Panc1 (cell line): ENCODE results near the gene FKBP14.

ENCODE experiments used
- CTCF ChIP-seq: fragments of 450-650 bp; IDR thresholded peaks from 2 replicates; pipeline ENCODE4 v1.5.1; 2017; ENCODE audit warnings: mild to moderate bottlenecking
- POLR2AphosphoS5 ChIP-seq: IDR thresholded peaks from 2 replicates; pipeline ENCODE4 v1.6.1; 2012; ENCODE audit warnings: mild to moderate bottlenecking, low read depth, low read length, moderate library complexity
- REST ChIP-seq, 2 experiments: IDR thresholded peaks; 2 replicates each; pipeline ENCODE4 v1.6.1; 2011 to 2012; ENCODE audit warnings: low read depth in 2 of 2, control low read depth in 1 of 2, low read length in 1 of 2, mild to moderate bottlenecking in 1 of 2, moderate library complexity in 1 of 2; ENCODE audit not compliant: insufficient read depth in 1 of 2
- SIN3A ChIP-seq: IDR thresholded peaks from 2 replicates; pipeline ENCODE4 v1.6.1; 2012; ENCODE audit warnings: low read depth, mild to moderate bottlenecking, low read length, moderate library complexity, borderline replicate concordance; ENCODE audit not compliant: insufficient read depth

DNA sequence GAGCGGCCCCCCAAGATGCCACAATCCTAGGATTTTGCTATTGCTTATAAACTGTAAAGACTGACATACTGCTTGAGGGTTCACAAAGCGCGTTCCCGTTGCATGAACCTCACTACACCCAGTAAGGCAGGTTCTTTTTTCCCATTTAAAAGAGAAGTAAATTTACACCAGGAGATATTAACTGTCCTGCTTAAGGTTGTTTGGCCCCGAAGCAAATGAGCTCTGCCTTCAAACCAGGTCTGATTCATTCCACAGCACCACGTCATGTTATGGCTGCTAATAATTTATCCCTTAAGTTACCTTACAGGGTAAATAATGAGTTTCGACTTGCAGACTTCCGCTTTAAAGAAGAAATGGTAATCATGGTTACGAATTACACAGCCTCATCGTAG, 559 bp upstream of the FKBP14 start:
- TF ChIP-seq CTCF (no peak), REST (IDR thresholded peaks at IDR 0.05; ENCODE audit: insufficient read depth in 1 of 2, low read depth in 2 of 2, low read length in 1 of 2) (no peak), SIN3A (no peak), POLR2AphosphoS5 (no peak)
